ENCODE results near the gene ERMP1.
"Not testable (repeated sequence)": the region's sequence is repeated elsewhere in the genome, so short reads cannot be mapped to it uniquely, and the experiment has no call there.

ERMP1 gene

DNA sequence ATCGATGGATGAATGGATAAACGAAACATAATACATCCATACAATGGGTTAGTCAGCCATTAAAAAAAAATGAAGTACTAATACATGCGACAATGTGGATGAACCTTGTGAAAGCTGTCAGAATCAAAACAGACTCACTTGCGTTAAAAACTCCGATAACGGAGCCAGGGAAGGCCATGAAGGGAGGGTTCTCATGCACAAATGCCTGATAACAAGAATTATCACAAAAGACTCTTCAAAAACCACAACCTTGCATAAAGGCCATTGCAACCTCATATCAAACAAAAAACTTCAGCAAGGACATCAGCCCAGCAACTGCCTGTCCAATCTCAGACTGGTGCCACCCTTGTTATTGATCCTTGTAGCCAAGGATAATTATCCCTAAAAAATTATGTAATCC lies 13.7 kb downstream of the ERMP1 start:
- no peak for DNase-seq

DNA sequence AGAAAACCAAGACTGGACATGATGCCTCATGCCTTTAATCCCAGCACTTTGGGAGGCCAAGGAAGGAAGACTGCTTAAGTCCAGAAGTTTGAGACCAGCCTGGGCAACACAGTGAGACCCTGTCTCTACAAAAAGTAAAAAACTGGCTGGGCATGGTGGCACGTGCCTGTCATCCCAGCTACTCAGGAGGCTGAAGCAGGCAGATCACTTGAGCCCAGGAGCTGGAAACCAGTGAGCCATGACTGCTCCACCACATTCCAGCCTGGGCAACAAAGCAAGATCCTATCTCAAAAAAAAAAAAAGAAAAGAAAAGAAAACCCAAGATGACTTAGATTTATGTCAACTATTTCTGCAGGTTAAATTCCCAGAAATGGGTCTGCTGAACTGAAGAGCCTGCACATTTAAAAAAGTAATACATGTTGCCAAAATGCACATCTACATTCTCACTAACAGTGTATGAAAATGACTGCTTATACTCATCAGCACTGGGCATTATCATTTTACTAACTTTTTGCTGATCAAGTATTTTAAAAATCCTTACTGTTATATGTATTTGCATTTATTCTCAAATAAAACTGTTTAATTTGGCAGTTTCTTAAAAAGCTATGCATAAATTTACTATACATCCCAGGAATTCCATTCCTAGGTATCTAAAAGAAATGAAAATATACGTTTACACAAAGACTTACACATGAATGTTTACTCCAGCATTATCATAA lies 14.3 kb downstream of the ERMP1 start:
- no peak for DNase-seq

GRCh38 chr9:5817862-5818261 lies 15.1 kb downstream of the ERMP1 start:
- DNase-seq: no peak

DNA sequence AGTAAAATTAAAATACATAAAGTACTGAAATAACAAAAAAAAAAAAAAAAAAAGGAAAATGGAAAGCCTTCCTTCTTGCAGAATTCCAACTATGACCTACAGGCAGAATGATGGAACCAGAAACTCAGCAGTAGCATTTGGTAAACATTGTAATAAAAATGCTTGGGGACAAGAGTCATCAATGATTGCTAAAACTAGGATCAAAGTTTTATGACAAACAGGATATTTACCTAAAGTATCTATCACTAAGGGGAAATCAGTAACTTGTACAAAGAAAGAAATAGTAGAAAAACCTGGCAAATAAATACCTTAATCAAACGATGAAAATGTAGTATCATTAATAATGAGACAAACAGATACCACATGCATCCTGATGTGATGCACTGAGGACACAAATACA lies 17.5 kb downstream of the ERMP1 start:
- no peak for DNase-seq

DNA sequence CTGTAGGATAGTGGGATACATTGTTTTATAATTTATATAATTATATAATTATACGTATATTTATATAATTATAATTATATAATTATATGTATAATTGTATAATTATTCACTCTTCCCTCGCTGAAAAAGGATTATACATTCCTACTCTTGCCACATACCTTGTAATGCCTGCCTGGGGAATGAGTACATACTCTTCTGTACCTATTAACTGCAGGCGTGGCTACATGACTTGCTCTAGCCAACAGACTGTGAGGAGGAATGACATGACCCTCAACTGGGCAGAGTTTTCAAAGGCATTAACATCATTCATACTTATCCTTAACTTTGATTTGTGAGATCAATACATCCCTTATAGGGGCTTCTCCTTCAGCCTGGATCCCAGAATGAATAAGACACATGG lies 19.1 kb downstream of the ERMP1 start:
- DNase-seq: no peak

DNA sequence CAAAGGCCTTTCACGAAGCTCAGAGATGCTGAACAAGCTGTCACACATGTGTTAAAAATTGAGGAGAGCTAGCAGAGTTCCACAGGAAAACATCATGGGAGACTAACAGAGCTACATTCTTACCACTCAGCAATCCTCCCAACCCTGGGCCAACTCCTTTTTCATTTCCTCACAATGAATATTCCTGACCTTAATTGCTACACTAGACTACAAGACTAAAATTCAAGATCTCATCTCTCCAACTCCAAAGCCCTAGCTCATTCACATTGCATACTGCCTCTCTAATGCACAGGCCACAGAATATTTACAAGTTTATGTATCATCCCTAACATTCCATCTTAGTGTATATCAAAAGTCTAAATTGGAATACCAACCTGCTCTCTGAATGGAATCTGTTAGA lies 21.2 kb downstream of the ERMP1 start:
- DNase-seq: no peak

DNA sequence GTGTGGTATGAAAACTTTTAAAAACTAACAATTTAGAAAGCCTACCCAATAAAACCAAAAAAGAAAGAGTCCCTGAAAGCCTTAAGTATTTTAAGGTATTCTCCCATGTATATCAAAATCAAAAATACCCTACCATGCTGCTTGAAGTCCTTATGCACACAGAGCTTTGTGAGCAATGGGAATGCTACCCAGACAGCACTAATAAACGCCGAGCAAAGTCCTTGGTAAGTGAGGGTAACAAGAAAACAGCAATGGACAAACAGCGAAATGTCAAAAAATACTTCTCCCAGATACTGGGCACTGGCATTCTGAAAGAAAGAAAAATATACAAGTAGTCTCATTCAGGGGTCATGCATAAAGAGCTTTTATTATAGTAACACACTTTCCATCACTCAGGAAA lies 27.4 kb downstream of the ERMP1 start:
- no peak for DNase-seq

DNA sequence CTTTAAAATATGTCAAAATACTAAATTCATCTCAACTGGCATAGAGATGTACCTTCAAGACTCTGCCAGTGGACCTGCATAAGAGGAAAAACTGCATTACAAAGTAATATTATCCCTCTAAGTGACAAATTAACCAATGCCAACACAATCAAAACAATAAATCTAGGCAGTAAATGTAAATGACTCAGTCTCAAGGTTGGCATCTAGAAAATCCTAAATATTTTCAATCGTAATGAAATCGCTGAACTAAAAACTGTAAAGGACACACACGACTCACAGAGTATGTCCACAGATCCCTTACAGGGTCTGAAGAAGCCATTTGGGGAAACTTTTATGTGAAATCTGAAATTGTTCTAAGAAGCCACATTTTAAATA lies 31.2 kb downstream of the ERMP1 start:
- DNase-seq: no peak

GRCh38 chr9:5800969-5801738 lies 31.8 kb downstream of the ERMP1 start:
- DNase-seq: no peak

DNA sequence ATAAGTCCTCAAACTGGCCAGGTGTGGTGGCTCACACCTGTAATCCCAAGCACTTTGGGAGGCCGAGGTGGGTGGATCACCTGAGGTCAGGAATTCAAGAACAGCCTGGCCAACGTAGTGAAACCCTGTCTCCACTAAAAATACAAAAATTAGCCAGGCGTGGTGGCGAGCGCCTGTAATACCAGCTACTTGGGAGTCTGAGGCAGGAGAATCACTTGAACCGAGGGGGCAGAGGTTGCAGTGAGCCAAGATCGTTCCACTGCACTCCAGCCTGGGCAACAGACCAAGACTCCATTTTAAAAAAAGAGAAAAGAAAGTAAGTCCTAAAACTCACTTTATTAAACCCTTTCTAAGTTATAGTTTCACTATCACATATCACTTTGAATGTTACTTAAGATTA lies 32.5 kb downstream of the ERMP1 start:
- not testable (repeated sequence) for DNase-seq

GRCh38 chr9:5799314-5799713 lies 33.6 kb downstream of the ERMP1 start:
- DNase-seq: peak; percentile 1 to 22

GRCh38 chr9:5798581-5798980 lies 34.3 kb downstream of the ERMP1 start:
- DNase-seq: no peak

DNA sequence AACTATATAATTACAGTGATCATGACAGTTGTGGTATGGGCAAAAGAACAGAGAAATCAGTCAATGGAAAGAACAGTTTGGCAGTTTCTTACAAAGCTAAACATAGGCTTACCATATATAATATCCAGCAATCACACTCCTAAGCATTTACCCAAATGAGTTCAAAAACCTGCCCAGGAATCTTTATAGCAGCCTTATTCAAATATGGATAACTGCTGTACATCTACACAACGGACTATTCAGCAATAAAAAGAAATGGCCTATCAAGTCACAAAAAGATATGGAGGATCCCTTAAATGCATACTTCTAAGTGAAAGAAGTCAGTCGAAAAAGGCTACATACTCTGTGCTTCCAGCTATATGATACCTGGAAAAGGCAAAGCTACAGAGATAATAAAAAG lies 36.6 kb downstream of the ERMP1 start:
- no peak for DNase-seq

GRCh38 chr9:5793812-5794211 lies 39.1 kb downstream of the ERMP1 start:
- DNase-seq: no peak

GRCh38 chr9:5791870-5792269 lies 41.0 kb downstream of the ERMP1 start:
- DNase-seq: no peak

GRCh38 chr9:5790923-5791322 lies 42.0 kb downstream of the ERMP1 start:
- DNase-seq: no peak

- no peak for DNase-seq
These were observed 43.4 kb downstream of the ERMP1 start for GRCh38 chr9:5789489-5789888.

DNA sequence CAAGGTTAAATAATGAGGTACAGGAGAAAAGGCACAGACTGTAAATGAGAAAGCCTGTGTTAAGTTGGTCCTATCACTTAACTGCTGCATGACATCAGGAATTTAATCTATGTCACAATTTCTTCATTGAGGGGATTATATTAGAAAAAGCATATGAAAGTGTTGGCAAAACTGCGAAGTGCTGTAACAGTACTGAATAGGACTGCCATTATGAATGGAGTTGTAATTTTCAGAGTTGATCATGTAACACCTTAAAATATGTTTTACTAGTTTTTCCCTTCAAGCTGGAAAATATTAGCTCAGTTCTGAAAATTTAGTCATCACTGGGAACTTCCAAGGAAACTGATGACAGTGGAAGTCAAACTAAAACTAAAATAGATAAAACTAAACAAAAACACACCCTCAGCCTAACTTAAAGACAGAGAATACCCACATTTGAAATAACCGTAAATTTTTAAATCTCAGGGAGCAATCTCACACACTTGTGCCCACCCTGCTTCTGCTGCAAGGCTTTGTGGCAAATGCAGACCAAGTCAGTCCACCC lies 45.1 kb downstream of the ERMP1 start:
- DNase-seq: no peak

DNA sequence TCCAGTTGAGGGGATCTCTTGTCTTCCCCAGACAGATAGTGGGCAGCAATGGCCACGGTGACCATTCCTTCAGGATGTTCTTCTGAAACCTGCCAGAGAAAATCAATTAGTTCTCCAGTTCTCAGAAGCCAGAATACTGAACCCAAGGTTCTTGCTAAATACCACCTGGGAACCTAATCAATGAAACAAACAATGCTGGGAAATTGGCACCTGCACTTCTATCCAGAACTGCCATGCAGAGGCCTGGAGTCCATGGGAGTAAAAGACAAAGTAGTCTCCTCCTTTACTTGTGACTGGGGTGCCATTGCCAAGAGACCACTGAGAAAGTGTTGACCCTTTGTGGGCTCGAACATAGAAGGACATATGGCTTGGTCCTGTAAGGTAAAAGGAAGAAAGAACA lies 45.7 kb downstream of the ERMP1 start:
- DNase-seq: no peak

GRCh38 chr9:5786370-5787127 lies 46.4 kb downstream of the ERMP1 start:
- DNase-seq: no peak

DNA sequence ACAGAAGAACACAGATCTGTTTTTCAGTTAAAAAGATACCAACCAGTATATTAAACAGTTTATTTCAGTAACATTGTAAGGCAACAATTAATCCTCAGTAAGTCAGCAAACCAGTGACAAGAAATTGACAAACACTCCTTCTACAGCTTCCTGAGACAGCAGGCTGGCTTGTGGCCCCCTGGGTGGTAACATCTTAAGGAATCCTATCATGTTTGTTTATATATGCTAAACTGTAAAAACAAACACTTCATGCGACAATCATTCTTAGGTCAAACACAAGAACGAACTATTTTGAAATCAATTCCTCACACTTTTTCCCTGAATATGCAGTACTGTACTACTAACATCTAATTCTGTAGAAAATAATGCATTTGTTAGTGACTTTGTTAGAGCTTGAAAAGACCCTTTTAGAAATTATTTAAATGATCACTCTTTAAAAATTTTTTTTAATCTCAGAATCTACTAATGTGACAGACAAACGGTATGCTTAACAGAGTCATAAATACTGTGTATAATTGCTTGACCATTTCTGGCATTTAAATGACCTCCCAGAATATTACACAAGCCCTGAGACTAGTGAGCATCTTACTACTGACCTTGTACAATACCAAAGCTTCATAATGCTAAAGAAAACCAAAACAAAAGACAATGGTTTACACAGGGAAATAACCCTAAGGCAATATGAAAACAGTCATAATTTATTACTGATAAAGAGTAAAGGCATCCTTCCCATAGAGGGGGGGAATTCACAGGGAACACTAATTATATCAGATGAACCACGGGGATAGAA lies 48.2 kb downstream of the ERMP1 start:
- DNase-seq: no peak

- no peak for DNase-seq
These were observed 48.9 kb downstream of the ERMP1 start for GRCh38 chr9:5783982-5784381.

DNA sequence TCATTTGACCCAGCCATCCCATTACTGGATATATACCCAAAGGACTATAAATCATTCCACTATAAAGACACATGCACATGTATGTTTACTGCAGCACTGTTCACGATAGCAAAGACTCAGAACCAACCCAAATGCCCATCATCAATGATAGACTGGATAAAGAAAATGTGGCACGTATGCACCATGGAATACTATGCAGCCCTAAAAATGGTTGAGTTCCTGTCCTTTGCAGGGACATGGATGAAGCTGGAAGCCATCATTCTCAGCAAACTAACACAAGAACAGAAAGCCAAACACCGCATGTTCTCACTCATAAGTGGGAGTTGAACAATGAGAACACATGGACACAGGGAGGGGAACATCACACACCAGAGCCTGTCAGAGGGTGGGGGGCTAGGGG lies 49.5 kb downstream of the ERMP1 start:
- not testable (repeated sequence) for DNase-seq
